IgD-negative memory B cell (primary cell): Measurements from ENCODE around the gene PPHLN1. TPM values are rescaled to one million over a fixed set of nuclear protein-coding genes. Genes with fewer than 3 reads are reported as not detected.
A peak's percentile ranks its signal among the peaks of the same experiment; 100 is the strongest.
"Not testable (repeated sequence)": the region's sequence is repeated elsewhere in the genome, so short reads cannot be mapped to it uniquely, and the experiment has no call there.

Experiments
- H3K27ac Mint-ChIP-seq, 3 donors: one replicate each; pipeline ENCODE4 v1.8.0; 2020 to 2022; ENCODE audit warnings: mild to moderate bottlenecking in 3 of 3, mixed read lengths in 3 of 3, moderate library complexity in 1 of 3
- H3K27me3 Mint-ChIP-seq: one replicate; pipeline ENCODE4 v1.8.0; 2021; ENCODE audit warnings: mixed read lengths
- H3K36me3 Mint-ChIP-seq: one replicate; pipeline ENCODE4 v1.8.0; 2020; ENCODE audit warnings: mild to moderate bottlenecking, mixed read lengths
- H3K4me1 Mint-ChIP-seq, 3 donors: one replicate each; pipeline ENCODE4 v1.8.0; 2020 to 2022; ENCODE audit warnings: mixed read lengths in 3 of 3, mild to moderate bottlenecking in 1 of 3
- H3K4me3 Mint-ChIP-seq, 4 donors: one replicate each; pipeline ENCODE4 v1.8.0; 2020 to 2022; ENCODE audit warnings: mild to moderate bottlenecking in 4 of 4, mixed read lengths in 4 of 4, moderate library complexity in 3 of 4
- H3K9me3 Mint-ChIP-seq, 3 donors: one replicate each; pipeline ENCODE4 v1.8.0; 2020 to 2021; ENCODE audit warnings: mixed read lengths in 3 of 3, mild to moderate bottlenecking in 1 of 3
- polyA plus RNA-seq: library from polyadenylated mRNA; unstranded; fragments of 300-500 nt; fragmentation: Illumina TruSeq; gene quantifications from one replicate; pipeline ENCODE4 v1.2.3, GENCODE V29; 2021

Gene PPHLN1
- polyA plus RNA-seq, 1 donor from 2014 or later: 114 TPM

- Mint-ChIP-seq H3K4me3 (peak overlapping the region in 3 of 4 donors; percentile 55 to 57 (median 55)), H3K36me3 (no peaks in the 10 kb centered on the region), H3K4me1 (peaks cover 7 to 20% (median 8%) of the 10 kb centered on the region in 3 donors), H3K27ac (peak overlapping the region in 1 of 3 donors; percentile 78), H3K9me3 (no peaks in the 10 kb centered on the region), H3K27me3 (no peaks in the 10 kb centered on the region)
These were observed 26.3 kb upstream of the PPHLN1 start for GRCh38 chr12:42299392-42300308.

DNA sequence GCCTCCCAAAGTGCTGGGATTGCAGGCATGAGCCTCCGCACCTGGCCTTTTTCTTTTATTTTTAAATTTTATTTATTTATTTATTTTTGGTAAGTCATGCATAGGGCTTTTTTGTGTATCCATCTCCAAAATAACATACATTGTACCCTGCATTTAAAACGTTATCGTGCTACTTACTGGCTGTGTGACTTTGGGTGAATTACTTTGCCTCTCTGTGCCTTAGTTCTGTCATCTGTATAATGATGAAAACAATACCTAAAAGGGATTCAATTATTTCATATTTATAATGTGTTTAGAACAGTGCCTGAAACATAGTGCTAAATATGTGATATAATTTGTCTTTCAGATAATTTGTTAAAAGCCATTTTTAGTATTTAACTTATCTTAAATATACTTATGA is 19.7 kb upstream of the PPHLN1 start:
- Mint-ChIP-seq H3K36me3 (peaks cover 2% of the 10 kb centered on the region), H3K4me1 (peaks cover 0 to 1% (median 0%) of the 10 kb centered on the region in 3 donors), H3K27ac (peak overlapping the region in 1 of 3 donors; percentile 4), H3K4me3 (no peak overlapping the region), H3K27me3 (no peaks in the 10 kb centered on the region), H3K9me3 (no peaks in the 10 kb centered on the region)

DNA sequence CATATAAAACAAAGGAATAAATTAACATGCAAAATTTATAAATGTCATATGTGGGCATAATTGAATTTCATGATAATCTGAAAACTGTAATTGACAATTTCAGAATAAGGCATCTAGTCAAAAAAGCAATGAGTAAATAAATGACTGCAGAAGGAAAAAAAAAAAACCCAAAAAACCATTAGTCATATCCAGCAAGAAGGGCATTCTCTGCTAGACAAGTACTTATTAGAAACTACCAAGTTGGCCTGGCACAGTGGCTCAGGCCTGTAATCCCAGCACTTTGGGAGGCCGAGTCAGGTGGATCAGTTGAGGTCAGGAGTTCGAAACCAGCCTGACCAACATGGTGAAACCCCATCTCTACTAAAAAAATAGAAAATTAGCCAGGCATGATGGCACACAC is 17.6 kb upstream of the PPHLN1 start:
- H3K9me3 Mint-ChIP-seq: no peaks in the 10 kb centered on the region
- H3K4me3 Mint-ChIP-seq: no peak overlapping the region
- peaks cover 0 to 1% (median 0%) of the 10 kb centered on the region in 3 donors for H3K4me1 Mint-ChIP-seq
- H3K36me3 Mint-ChIP-seq: peaks cover 6% of the 10 kb centered on the region
- no peak overlapping the region for H3K27ac Mint-ChIP-seq
- H3K27me3 Mint-ChIP-seq: no peaks in the 10 kb centered on the region

GRCh38 chr12:42309996-42310395 is 16.0 kb upstream of the PPHLN1 start:
- H3K4me1 Mint-ChIP-seq: peaks cover 0 to 1% (median 0%) of the 10 kb centered on the region in 3 donors
- H3K27me3 Mint-ChIP-seq: no peaks in the 10 kb centered on the region
- no peak overlapping the region for H3K27ac Mint-ChIP-seq
- peaks cover 6% of the 10 kb centered on the region for H3K36me3 Mint-ChIP-seq
- H3K9me3 Mint-ChIP-seq: no peaks in the 10 kb centered on the region
- no peak overlapping the region for H3K4me3 Mint-ChIP-seq

- Mint-ChIP-seq H3K9me3 (no peaks in the 10 kb centered on the region), H3K4me1 (no peaks in the 10 kb centered on the region), H3K27me3 (no peaks in the 10 kb centered on the region), H3K27ac (no peak overlapping the region), H3K36me3 (peaks cover 5% of the 10 kb centered on the region), H3K4me3 (no peak overlapping the region)
These were observed 10.9 kb upstream of the PPHLN1 start for GRCh38 chr12:42315108-42315507.

- Mint-ChIP-seq H3K27ac (no peak overlapping the region), H3K36me3 (peaks cover 4% of the 10 kb centered on the region), H3K4me3 (no peak overlapping the region), H3K27me3 (no peaks in the 10 kb centered on the region), H3K9me3 (no peaks in the 10 kb centered on the region), H3K4me1 (peaks cover 3 to 9% (median 4%) of the 10 kb centered on the region in 3 donors)
These were observed 5.2 kb upstream of the PPHLN1 start for GRCh38 chr12:42320796-42321195.

DNA sequence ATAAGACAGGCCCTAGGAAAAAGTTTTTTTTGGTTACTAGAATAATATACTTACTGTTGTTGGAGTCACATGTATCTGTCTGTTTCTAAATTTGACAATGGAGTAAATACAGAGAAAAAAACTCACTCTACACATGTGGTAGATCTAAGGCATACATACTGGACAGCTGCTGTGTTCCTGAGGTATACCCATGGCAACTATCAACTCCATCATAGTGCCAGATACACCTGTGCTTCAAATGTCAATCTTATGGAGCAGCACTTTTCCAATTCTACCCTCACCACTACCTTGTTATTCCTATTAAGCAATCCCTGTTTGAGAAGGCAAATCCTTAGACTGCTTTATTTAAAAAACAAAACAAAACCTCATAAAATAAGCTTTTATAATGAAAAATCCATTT is 3.4 kb upstream of the PPHLN1 start:
- H3K36me3 Mint-ChIP-seq: peaks cover 4% of the 10 kb centered on the region
- H3K4me3 Mint-ChIP-seq: no peak overlapping the region
- H3K4me1 Mint-ChIP-seq: peaks cover 9 to 26% (median 11%) of the 10 kb centered on the region in 3 donors
- H3K27me3 Mint-ChIP-seq: no peaks in the 10 kb centered on the region
- no peak overlapping the region for H3K27ac Mint-ChIP-seq
- no peaks in the 10 kb centered on the region for H3K9me3 Mint-ChIP-seq

- Mint-ChIP-seq H3K27me3 (no peaks in the 10 kb centered on the region), H3K9me3 (no peaks in the 10 kb centered on the region), H3K4me1 (peaks cover 14 to 33% (median 18%) of the 10 kb centered on the region in 3 donors), H3K36me3 (peaks cover 4% of the 10 kb centered on the region), H3K4me3 (no peak overlapping the region), H3K27ac (no peak overlapping the region)
These were observed 2.1 kb upstream of the PPHLN1 start for GRCh38 chr12:42323856-42324255.

DNA sequence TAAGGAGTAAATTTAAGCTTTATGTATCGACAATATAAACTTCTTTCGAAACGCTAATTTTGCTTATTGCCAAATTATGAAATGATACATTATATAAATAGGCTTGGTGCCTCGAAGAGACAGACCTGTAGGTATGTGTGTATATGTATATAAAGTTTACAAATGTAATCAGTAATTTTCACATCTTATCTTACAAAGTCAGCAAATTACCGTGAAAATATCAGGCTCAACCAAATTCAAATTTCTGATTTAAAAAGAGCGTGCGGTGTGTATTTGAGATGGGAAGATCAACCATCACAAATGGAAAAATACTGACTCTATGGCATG is 678 bp upstream of the PPHLN1 start:
- Mint-ChIP-seq H3K27me3 (no peaks in the 10 kb centered on the region), H3K4me1 (peaks cover 22 to 41% (median 27%) of the 10 kb centered on the region in 3 donors), H3K36me3 (peaks cover 4% of the 10 kb centered on the region), H3K4me3 (peak overlapping the region; percentile 98 to 100 (median 99)), H3K27ac (peak overlapping the region; percentile 96 to 100 (median 99)), H3K9me3 (no peaks in the 10 kb centered on the region)

- Mint-ChIP-seq H3K9me3 (no peaks in the 10 kb centered on the region), H3K27ac (peak overlapping the region; percentile 96 to 100 (median 99)), H3K4me1 (peaks cover 27 to 54% (median 38%) of the 10 kb centered on the region in 3 donors), H3K4me3 (peak overlapping the region; percentile 98 to 100 (median 99)), H3K27me3 (no peaks in the 10 kb centered on the region), H3K36me3 (no peaks in the 10 kb centered on the region)
These were observed 717 bp downstream of the PPHLN1 start for GRCh38 chr12:42326541-42327226.

DNA sequence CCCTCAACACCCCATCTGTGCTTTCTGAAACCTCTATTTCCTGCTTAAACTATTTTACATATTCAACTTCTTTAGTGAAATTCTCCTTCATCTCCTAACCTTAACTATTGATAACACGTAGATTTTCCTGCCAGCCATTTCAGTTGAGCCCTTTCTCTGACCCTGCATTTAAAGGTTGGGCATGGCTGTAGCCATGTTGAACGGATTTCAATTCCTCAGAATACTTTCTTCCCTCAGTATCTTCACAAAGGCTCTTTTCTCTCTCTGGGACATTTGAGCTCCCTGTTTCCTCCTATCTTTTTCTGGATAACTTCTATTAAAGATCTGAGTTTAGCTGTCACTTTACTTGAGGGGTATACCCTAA is 1.2 kb downstream of the PPHLN1 start:
- peaks cover 32 to 59% (median 44%) of the 10 kb centered on the region in 3 donors for H3K4me1 Mint-ChIP-seq
- H3K27me3 Mint-ChIP-seq: no peaks in the 10 kb centered on the region

DNA sequence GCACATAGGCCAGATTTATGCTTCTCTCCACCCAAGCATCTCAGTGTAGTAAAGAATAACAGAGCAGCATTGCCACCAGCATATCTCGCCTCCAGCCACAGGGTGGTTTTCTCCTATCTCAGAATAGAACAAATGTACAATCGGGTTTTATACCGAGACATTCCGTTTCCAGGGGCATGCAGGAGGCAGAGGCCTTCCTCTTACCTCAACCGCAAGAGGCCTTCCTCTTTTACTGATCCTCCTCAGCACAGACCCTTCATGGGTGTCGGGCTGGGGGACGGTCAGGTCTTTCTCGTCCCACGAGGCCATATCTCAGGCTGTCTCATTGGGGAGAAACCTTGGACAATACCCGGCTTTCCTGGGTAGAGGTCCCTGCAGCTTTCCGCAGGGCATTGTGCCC is 4.1 kb downstream of the PPHLN1 start:
- not testable (repeated sequence) for H3K27me3 Mint-ChIP-seq, H3K36me3 Mint-ChIP-seq, H3K9me3 Mint-ChIP-seq
- Mint-ChIP-seq H3K4me1 (peaks cover 39 to 71% (median 58%) of the 10 kb centered on the region in 3 donors), H3K4me3 (peak overlapping the region; percentile 6 to 84 (median 76)), H3K27ac (peak overlapping the region; percentile 34 to 67 (median 35))

More for the DNA sequence above, 1.2 kb downstream of the PPHLN1 start:
- Mint-ChIP-seq H3K36me3 (no peaks in the 10 kb centered on the region), H3K9me3 (no peaks in the 10 kb centered on the region), H3K27ac (peak overlapping the region; percentile 96 to 100 (median 99)), H3K4me3 (peak overlapping the region; percentile 98 to 100 (median 99))

- Mint-ChIP-seq H3K4me1 (peaks cover 33 to 51% (median 47%) of the 10 kb centered on the region in 3 donors), H3K36me3 (no peaks in the 10 kb centered on the region), H3K27ac (no peak overlapping the region), H3K4me3 (peak overlapping the region in 1 of 4 donors; percentile 28), H3K9me3 (no peaks in the 10 kb centered on the region), H3K27me3 (no peaks in the 10 kb centered on the region)
These were observed 6.6 kb downstream of the PPHLN1 start for GRCh38 chr12:42332301-42333285.

- no peaks in the 10 kb centered on the region for H3K36me3 Mint-ChIP-seq
These were observed 10.3 kb downstream of the PPHLN1 start for GRCh38 chr12:42336286-42336685.

More at GRCh38 chr12:42336286-42336685, 10.3 kb downstream of the PPHLN1 start:
- H3K4me3 Mint-ChIP-seq: no peak overlapping the region
- H3K27ac Mint-ChIP-seq: no peak overlapping the region
- H3K4me1 Mint-ChIP-seq: peaks cover 22 to 37% (median 34%) of the 10 kb centered on the region in 3 donors
- no peaks in the 10 kb centered on the region for H3K27me3 Mint-ChIP-seq
- H3K9me3 Mint-ChIP-seq: no peaks in the 10 kb centered on the region
